ENCODE data around the gene PLPP1. TPM values are rescaled to one million over a fixed set of nuclear protein-coding genes. Genes with fewer than 3 reads are reported as not detected.

Gene PLPP1
- total RNA-seq, 1 donor from 2014 or later, result 17.4 TPM

- H3K4me3 Mint-ChIP-seq (ENCODE audit: unreplicated experiment), result no peak overlapping the region
- peaks cover 3% of the 10 kb centered on the region for H3K27me3 Mint-ChIP-seq (ENCODE audit: unreplicated experiment)
- no peaks in the 10 kb centered on the region for H3K9me3 Mint-ChIP-seq (ENCODE audit: unreplicated experiment)
- no peak overlapping the region for H3K27ac Mint-ChIP-seq (ENCODE audit: unreplicated experiment)
- peaks cover 2% of the 10 kb centered on the region for H3K4me1 Mint-ChIP-seq (ENCODE audit: low read depth, unreplicated experiment)
- no peak for TF ChIP-seq CTCF (IDR thresholded peaks at IDR 0.05; ENCODE audit: partially characterized antibody, unreplicated experiment)
- no peaks in the 10 kb centered on the region for H3K36me3 Mint-ChIP-seq (ENCODE audit: unreplicated experiment)
- DNase-seq, result no peak
Measured at GRCh38 chr5:55459572-55459971, 75.2 kb downstream of the PLPP1 start.

GRCh38 chr5:55456216-55456895, 78.4 kb downstream of the PLPP1 start:
- Mint-ChIP-seq H3K4me3 (ENCODE audit: unreplicated experiment) (no peak overlapping the region), H3K4me1 (ENCODE audit: low read depth, unreplicated experiment) (peaks cover 8% of the 10 kb centered on the region), H3K9me3 (ENCODE audit: unreplicated experiment) (no peaks in the 10 kb centered on the region), H3K36me3 (ENCODE audit: unreplicated experiment) (no peaks in the 10 kb centered on the region), H3K27me3 (ENCODE audit: unreplicated experiment) (peaks cover 1% of the 10 kb centered on the region), H3K27ac (ENCODE audit: unreplicated experiment) (no peak overlapping the region)
- no peak for DNase-seq
- TF ChIP-seq CTCF (IDR thresholded peaks at IDR 0.05; ENCODE audit: partially characterized antibody, unreplicated experiment), result no peak

GRCh38 chr5:55454282-55454681, 80.5 kb downstream of the PLPP1 start:
- no peaks in the 10 kb centered on the region for H3K27me3 Mint-ChIP-seq (ENCODE audit: unreplicated experiment)
- H3K9me3 Mint-ChIP-seq (ENCODE audit: unreplicated experiment), result peaks cover 2% of the 10 kb centered on the region
- H3K4me1 Mint-ChIP-seq (ENCODE audit: low read depth, unreplicated experiment), result peaks cover 8% of the 10 kb centered on the region
- no peak for DNase-seq
- TF ChIP-seq CTCF (IDR thresholded peaks at IDR 0.05; ENCODE audit: partially characterized antibody, unreplicated experiment), result no peak
- H3K4me3 Mint-ChIP-seq (ENCODE audit: unreplicated experiment), result peak overlapping the region; percentile 48
- H3K27ac Mint-ChIP-seq (ENCODE audit: unreplicated experiment), result no peak overlapping the region
- no peaks in the 10 kb centered on the region for H3K36me3 Mint-ChIP-seq (ENCODE audit: unreplicated experiment)

- H3K9me3 Mint-ChIP-seq (ENCODE audit: unreplicated experiment), result peaks cover 2% of the 10 kb centered on the region
- peaks cover 8% of the 10 kb centered on the region for H3K4me1 Mint-ChIP-seq (ENCODE audit: low read depth, unreplicated experiment)
- H3K36me3 Mint-ChIP-seq (ENCODE audit: unreplicated experiment), result no peaks in the 10 kb centered on the region
- H3K27ac Mint-ChIP-seq (ENCODE audit: unreplicated experiment), result no peak overlapping the region
- H3K27me3 Mint-ChIP-seq (ENCODE audit: unreplicated experiment), result no peaks in the 10 kb centered on the region
- H3K4me3 Mint-ChIP-seq (ENCODE audit: unreplicated experiment), result no peak overlapping the region
- no peak for DNase-seq
- TF ChIP-seq CTCF (IDR thresholded peaks at IDR 0.05; ENCODE audit: partially characterized antibody, unreplicated experiment), result no peak
Measured at GRCh38 chr5:55453211-55453610, 81.6 kb downstream of the PLPP1 start.

GRCh38 chr5:55451976-55452375, 82.8 kb downstream of the PLPP1 start:
- no peak for TF ChIP-seq CTCF (IDR thresholded peaks at IDR 0.05; ENCODE audit: partially characterized antibody, unreplicated experiment)
- Mint-ChIP-seq H3K36me3 (ENCODE audit: unreplicated experiment) (no peaks in the 10 kb centered on the region), H3K27me3 (ENCODE audit: unreplicated experiment) (no peaks in the 10 kb centered on the region), H3K9me3 (ENCODE audit: unreplicated experiment) (peaks cover 2% of the 10 kb centered on the region), H3K27ac (ENCODE audit: unreplicated experiment) (no peak overlapping the region), H3K4me1 (ENCODE audit: low read depth, unreplicated experiment) (peaks cover 12% of the 10 kb centered on the region), H3K4me3 (ENCODE audit: unreplicated experiment) (no peak overlapping the region)
- DNase-seq, result no peak

Data from glutamatergic neuron (in vitro differentiated cells).